Measurements from ENCODE around the gene GABRG3. TPM values are rescaled to one million over a fixed set of nuclear protein-coding genes. Genes with fewer than 3 reads are reported as not detected.

The GABRG3 gene
- total RNA-seq, 1 donor = not detected

DNA sequence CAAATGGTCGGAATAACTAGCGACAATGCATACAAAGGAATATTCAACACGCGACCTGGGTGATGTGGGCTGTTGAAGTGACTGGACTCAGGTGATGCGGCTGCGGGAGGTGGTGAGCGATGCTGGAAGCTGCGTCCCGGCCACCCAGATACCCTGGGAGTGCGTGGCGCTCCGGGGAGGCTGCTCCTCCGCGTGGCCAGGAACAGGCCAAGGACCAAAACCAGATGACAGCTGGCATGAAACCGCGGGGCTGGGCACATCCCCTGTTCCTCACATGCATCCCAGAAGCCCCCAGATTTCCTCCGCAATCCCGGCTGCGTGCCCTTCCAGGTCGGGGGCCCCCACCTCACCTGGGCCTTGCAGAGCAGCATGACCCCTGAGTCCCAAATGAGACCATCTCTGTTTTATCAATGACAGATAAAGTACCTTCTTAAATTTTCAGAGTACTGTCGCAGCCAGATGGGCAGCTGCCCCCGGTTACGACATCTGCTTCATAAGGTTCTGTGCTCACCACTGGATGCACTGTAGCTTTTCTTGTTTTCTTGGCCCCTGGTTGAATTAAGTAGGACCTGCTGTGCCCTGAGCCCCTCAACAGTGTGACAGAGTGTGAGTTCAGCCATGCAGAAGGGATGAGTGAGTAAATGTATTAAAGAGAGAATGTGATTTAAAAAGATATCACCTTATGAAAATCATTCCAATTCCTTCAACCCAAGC, 278.2 kb downstream of the GABRG3 start:
- TF ChIP-seq, protein P1, sequence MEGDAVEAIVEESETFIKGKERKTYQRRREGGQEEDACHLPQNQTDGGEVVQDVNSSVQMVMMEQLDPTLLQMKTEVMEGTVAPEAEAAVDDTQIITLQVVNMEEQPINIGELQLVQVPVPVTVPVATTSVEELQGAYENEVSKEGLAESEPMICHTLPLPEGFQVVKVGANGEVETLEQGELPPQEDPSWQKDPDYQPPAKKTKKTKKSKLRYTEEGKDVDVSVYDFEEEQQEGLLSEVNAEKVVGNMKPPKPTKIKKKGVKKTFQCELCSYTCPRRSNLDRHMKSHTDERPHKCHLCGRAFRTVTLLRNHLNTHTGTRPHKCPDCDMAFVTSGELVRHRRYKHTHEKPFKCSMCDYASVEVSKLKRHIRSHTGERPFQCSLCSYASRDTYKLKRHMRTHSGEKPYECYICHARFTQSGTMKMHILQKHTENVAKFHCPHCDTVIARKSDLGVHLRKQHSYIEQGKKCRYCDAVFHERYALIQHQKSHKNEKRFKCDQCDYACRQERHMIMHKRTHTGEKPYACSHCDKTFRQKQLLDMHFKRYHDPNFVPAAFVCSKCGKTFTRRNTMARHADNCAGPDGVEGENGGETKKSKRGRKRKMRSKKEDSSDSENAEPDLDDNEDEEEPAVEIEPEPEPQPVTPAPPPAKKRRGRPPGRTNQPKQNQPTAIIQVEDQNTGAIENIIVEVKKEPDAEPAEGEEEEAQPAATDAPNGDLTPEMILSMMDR (IDR thresholded peaks at IDR 0.05; ENCODE audit: insufficient read depth, low read depth, low read length) = no peak
- no peak overlapping the region for H3K4me3 ChIP-seq (ENCODE audit: low read depth, low read length)
- no peak for DNase-seq (ENCODE audit: low read depth)

DNA sequence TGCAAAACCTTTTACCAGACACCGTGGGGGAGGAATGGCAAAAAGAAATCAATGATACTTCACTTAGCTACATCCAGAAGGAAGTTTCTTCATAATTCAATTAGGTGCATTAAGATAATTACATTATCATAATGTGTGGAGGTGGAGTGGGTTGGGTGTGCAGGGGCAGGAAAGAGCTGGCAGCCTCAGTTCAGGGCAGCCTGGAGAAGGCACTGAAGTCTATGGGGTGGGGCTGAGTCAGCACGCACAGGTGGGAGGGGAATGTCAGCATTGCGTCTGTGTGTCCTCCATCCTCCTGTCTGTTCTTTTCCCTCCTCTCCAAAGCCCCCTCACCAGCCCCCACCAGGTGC, 278.8 kb downstream of the GABRG3 start:
- no peak for DNase-seq (ENCODE audit: low read depth)
- H3K4me3 ChIP-seq (ENCODE audit: low read depth, low read length) = no peak overlapping the region
- TF ChIP-seq, protein P1 (IDR thresholded peaks at IDR 0.05; ENCODE audit: insufficient read depth, low read depth, low read length) = no peak

DNA sequence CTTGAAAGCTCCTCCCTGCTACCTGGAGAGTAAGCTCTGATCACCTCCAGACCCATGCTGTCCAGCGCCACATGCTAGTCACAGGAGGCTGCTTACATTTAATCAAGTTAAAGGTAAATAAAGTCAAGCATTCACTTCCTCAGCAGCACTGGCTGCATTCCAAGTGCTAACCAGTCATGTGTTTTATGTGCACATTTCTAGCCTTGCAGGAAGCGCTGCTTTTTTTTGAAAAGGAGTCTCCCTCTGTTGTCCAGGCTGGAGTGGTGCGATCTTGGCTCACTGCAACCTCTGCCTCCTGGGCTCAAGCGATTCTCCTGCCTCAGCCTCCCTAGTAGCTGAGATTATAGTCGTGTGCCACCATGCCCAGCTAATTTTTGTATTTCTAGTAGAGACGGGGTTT, 279.2 kb downstream of the GABRG3 start:
- DNase-seq (ENCODE audit: low read depth) = no peak
- TF ChIP-seq, protein P1 (IDR thresholded peaks at IDR 0.05; ENCODE audit: insufficient read depth, low read depth, low read length) = no peak
- no peak overlapping the region for H3K4me3 ChIP-seq (ENCODE audit: low read depth, low read length)

DNA sequence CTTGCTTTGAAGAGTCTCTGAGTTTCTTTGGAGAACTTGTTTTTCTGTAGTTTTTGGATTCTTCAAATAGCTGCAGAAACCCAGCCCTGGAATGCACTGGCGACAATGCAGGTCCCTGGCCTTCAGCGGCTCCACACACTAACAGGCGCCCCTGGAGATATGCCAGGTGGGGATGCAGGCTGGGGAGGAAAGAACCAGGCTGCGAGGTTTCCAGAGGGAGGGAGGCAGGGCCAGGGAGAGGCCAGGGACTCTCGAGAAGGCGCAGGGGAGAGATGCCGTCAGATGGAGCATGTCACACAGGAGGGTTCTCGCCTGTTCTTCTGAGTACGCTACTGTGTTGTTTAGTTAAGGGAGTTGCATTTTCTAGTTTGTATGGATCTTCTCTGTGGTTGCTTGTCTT, 283.1 kb downstream of the GABRG3 start:
- TF ChIP-seq, protein P1 (IDR thresholded peaks at IDR 0.05; ENCODE audit: insufficient read depth, low read depth, low read length) = no peak
- no peak overlapping the region for H3K4me3 ChIP-seq (ENCODE audit: low read depth, low read length)
- DNase-seq (ENCODE audit: low read depth) = no peak

DNA sequence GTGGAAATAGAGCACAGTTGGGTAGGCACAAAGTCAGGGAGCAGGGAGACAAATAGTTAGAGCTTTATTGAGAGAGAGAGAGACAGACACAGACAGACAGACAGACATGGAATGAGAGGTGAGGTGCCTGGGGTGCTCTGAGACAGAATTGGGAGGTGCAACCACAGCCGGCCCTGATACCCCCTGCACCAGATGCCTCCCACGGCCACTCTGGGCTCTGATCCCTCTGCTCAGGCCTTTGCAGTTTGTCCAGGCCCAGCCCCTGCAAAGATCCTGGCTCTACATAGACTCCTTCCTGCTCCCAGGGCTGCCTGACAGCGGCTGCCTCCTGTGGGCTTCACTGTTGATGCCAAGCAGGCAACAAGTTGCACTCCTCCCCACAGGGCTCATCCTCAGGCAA, 283.8 kb downstream of the GABRG3 start:
- no peak overlapping the region for H3K4me3 ChIP-seq (ENCODE audit: low read depth, low read length)
- TF ChIP-seq, protein P1 (IDR thresholded peaks at IDR 0.05; ENCODE audit: insufficient read depth, low read depth, low read length) = no peak
- DNase-seq (ENCODE audit: low read depth) = no peak

DNA sequence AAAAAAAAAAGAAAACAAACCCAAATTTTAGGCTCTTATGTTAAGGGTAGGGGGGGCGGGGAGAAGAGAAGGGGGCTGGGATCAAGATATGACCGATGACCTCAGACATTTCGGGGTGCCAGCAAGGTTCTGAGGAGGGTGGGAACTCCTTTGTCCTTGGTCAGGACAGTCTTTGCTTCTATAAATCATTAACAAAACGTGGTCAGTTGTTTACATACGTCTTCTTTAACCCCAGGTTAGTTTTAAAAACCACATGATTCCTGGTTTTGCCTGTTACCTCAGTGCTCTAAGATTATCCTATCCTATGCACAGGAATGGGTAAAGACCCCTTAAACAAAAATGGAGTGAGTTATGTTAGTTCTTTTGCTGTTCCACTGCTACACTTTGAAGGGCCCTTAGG, 285.5 kb downstream of the GABRG3 start:
- H3K4me3 ChIP-seq (ENCODE audit: low read depth, low read length) = no peak overlapping the region
- no peak for DNase-seq (ENCODE audit: low read depth)
- TF ChIP-seq, protein P1 (IDR thresholded peaks at IDR 0.05; ENCODE audit: insufficient read depth, low read depth, low read length) = no peak

DNA sequence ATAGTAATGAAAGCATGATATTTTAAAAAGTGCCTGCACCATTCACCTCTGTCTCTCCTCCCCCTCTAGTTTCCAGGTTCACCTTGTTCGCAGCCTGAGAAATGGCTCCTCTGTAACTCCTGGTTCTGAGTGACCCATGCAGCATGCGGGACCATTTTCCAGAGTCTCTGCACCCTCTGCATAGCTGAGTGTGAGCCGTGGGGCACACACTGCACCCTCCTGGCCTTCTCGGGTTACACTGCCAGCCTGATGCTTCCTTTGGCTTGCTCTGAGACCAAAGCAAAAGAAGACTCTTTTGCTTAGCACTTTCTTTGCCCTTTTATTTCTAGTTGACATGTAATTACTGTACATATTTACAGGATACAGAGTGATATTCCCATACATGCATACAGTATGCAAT, 287.3 kb downstream of the GABRG3 start:
- TF ChIP-seq, protein P1 (IDR thresholded peaks at IDR 0.05; ENCODE audit: insufficient read depth, low read depth, low read length) = no peak
- DNase-seq (ENCODE audit: low read depth) = no peak
- H3K4me3 ChIP-seq (ENCODE audit: low read depth, low read length) = no peak overlapping the region
